ENCODE results near the gene SENP8. TPM values are rescaled to one million over a fixed set of nuclear protein-coding genes. Genes with fewer than 3 reads are reported as not detected.
A peak's percentile ranks its signal among the peaks of the same experiment; 100 is the strongest.

Gene SENP8
- total RNA-seq, 1 experiment from 2014 or later, result 2.6 TPM

GRCh38 chr15:72113347-72114031 is 4.7 kb upstream of the SENP8 start:
- no peak for DNase-seq (ENCODE audit: low read depth)

- DNase-seq (ENCODE audit: low read depth), result peak; percentile 11
These were observed 1.3 kb upstream of the SENP8 start for GRCh38 chr15:72116731-72117485.

- peak; percentile 87 for DNase-seq (ENCODE audit: low read depth)
These were observed 652 bp upstream of the SENP8 start for GRCh38 chr15:72117486-72118016.

GRCh38 chr15:72124218-72124617 is 6.0 kb downstream of the SENP8 start:
- DNase-seq (ENCODE audit: low read depth), result no peak

GRCh38 chr15:72127724-72128322 is 9.6 kb downstream of the SENP8 start:
- no peak for DNase-seq (ENCODE audit: low read depth)

GRCh38 chr15:72128359-72128758 is 10.2 kb downstream of the SENP8 start:
- no peak for DNase-seq (ENCODE audit: low read depth)

- DNase-seq (ENCODE audit: low read depth), result no peak
These were observed 12.1 kb downstream of the SENP8 start for GRCh38 chr15:72130272-72130671.

GRCh38 chr15:72131922-72132321 is 13.7 kb downstream of the SENP8 start:
- no peak for DNase-seq (ENCODE audit: low read depth)

GRCh38 chr15:72133211-72133610 is 15.0 kb downstream of the SENP8 start:
- no peak for DNase-seq (ENCODE audit: low read depth)

GRCh38 chr15:72135719-72136118 is 17.5 kb downstream of the SENP8 start:
- DNase-seq (ENCODE audit: low read depth), result no peak

GRCh38 chr15:72136170-72137051 is 18.2 kb downstream of the SENP8 start:
- no peak for DNase-seq (ENCODE audit: low read depth)

- DNase-seq (ENCODE audit: low read depth), result no peak
These were observed 21.5 kb downstream of the SENP8 start for GRCh38 chr15:72139667-72140066.

- no peak for DNase-seq (ENCODE audit: low read depth)
These were observed 21.9 kb downstream of the SENP8 start for GRCh38 chr15:72140088-72140487.

- DNase-seq (ENCODE audit: low read depth), result no peak
These were observed 23.2 kb downstream of the SENP8 start for GRCh38 chr15:72141171-72142084.

GRCh38 chr15:72146221-72146620 is 28.0 kb downstream of the SENP8 start:
- no peak for DNase-seq (ENCODE audit: low read depth)

GRCh38 chr15:72146934-72147333 is 28.7 kb downstream of the SENP8 start:
- DNase-seq (ENCODE audit: low read depth), result no peak

GRCh38 chr15:72147418-72147817 is 29.2 kb downstream of the SENP8 start:
- DNase-seq (ENCODE audit: low read depth), result no peak

- DNase-seq (ENCODE audit: low read depth), result no peak
These were observed 35.2 kb downstream of the SENP8 start for GRCh38 chr15:72153269-72154000.

GRCh38 chr15:72154316-72154715 is 36.1 kb downstream of the SENP8 start:
- no peak for DNase-seq (ENCODE audit: low read depth)

Measured in RPMI7951 (cell line).